HG03060 (cell line): ENCODE data around the gene PRKCH.
"Not testable (repeated sequence)": the region's sequence is repeated elsewhere in the genome, so short reads cannot be mapped to it uniquely, and the experiment has no call there.

Experiments
- ATAC-seq: cut with Tn5 transposase; IDR thresholded peaks from one replicate; pipeline ENCODE4 v1.9.1; 2021; ENCODE audit warnings: low read depth, moderate number of reproducible peaks; ENCODE audit not compliant: unreplicated experiment

PRKCH gene

DNA sequence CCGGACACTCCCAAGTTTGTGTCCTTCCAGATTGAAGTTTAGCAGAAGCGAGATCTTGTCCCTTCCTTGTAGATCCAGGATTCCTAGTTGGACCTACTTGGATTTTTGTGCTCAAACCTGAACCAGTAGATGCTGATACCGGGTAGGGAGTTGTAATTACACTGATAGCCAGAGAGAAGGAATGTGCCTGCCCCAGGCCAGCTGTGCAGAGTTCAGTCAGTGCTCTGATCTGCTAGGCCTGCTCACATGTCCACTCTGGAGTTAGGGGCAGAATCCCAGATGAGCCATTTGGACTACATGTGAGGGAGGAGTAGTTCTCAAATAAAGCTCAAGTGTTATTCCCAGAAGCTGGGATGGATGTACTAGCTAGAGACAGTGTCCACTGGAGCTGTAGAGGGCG is 65.7 kb downstream of the PRKCH start:
- ATAC-seq, result no peak

DNA sequence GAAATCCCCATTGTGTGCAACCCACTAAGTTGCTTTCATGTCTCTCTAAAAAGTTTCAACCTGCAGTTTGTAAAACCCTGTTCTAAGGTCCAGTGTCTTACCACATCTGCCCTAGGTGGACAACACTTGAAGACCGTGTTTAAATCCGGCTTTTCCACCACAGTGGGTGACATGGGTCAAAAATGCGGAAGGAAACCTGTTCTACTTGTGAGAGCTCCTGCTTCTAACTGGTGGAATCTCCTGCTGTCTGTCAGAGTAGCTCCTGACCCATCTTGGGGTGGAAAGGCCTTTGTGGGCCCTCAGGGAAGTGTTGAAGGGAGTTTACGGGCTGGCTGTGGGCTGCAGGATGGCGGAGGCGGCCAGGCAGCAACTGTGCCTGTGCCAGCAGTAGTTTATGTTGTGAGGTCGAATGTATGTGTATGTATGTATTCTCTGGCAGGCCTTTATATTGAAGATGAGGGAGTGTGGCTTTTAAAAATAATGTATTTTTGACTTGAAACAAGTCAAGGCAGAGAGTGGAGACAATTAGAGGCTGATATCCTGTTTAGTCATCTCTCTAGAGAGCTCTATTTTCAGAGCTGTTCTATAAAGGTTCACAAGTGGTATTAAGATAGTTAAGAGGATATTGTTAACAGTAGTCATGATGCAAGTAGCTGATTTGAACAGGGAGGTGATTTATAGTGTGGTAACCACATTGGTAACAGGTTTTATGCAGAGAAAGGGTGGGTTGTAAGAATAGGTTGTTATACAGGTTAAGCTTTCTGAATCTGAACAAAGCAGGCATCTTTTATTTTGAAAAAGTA is 67.0 kb downstream of the PRKCH start:
- peak; percentile 82 for ATAC-seq

DNA sequence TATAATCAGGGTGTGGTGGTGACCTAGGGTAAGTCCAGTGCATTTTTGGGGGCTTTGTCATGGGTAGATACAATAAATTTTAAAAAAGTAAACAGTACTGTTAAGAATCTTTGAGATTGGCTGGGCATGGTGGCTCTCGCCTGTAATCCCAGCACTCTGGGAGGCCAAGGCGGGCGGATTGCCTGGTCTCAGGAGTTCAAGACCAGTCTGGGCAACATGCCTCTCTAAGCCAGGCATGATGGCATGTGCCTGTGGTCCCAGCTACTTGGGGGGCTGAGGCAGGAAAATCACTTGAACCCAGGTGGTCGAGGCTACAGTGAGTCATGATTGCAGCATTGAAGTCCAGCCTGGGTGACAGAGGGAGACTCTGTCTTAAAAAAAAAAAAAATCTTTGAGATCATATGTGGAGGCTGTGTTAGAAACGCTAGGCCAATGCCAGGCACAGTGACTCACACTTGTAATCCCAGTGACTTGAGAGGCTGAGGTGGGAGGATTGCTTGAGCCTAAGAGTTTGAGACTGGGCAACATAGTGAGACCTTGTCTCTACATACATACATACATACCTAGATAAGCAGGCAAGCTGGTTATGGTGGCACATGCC is 67.7 kb downstream of the PRKCH start:
- ATAC-seq, result no peak

DNA sequence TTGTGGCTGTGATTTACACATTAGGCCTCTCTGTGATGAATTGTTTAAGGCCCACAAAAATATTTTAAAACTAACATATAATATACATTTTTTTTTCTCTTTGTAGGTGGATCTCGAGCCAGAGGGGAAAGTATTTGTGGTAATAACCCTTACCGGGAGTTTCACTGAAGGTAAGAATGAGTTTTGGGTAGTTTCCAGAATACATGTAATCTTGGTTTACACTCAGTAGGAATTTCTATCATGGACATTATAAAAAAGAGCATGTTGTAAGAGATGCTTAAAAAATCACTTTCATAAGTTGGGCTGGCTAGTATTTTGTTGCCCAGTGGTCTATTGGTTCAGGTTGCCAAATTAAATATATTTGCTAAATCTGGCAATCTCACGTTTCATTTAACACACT is 69.7 kb downstream of the PRKCH start:
- no peak for ATAC-seq

DNA sequence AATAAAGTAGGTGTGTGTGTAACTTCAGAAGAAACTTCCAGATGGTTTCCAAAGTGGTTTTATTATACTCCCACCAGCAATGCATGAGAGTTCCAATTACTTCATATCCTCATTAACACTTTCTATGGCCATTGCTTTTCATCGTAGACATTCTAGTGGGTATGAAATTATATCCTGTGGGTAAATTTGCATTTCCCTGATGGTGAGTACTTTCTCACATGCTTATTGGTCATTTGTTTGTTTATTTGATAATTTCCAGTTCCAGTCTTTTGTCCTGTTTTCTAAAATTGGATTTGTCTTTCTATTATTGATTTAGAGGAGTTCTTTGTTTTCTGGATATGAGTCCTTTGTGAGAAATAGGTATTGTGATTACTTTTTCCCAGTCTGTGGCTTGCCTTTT is 70.9 kb downstream of the PRKCH start:
- no peak for ATAC-seq

DNA sequence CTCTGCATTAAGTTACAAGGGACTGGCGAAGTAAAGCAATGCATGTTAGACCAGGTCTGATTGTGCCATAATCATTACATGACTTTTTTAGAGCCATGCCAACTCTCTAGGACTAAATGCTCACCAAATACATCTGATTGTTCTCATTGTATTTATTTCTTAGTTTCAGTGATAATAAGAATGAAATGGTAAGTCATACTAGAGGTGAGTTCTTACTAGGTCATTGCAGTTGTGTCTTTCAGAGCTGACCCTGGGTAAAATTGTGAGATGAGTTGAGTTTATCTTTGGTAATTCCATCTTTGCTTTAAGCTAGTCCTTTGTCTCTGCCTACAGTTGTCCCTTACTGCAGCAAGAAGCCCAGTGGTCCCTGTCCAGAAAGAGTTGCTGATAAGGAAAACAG is 73.2 kb downstream of the PRKCH start:
- ATAC-seq, result no peak

DNA sequence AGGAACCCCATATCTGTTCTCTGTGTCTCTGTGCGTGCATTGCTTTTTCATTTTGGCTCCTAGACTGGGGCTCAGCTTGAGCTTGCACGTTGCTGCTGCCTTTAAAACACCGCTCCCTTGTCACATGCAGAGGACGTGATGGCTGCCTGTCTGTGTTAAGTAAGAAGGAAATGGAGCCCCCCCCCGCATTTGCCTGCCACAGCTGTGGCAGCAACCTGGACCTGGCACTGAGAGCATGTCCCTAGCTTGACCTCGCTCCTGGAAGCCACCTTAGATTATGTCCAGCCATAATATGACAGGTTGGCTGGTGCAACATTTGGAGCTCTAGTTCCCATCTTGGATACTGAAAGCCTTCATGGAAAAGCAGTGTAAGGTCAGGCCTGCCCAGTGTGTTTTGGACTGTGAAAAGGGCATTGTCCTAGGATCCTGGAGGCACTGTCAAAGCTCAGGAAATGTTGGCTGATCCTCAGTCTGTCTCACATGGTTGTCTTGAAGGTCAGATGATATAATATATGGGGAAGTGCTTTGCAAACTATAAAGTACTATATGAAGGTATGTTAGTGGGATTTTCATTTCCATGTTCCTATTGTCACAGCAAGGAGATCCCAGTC is 73.8 kb downstream of the PRKCH start:
- no peak for ATAC-seq

DNA sequence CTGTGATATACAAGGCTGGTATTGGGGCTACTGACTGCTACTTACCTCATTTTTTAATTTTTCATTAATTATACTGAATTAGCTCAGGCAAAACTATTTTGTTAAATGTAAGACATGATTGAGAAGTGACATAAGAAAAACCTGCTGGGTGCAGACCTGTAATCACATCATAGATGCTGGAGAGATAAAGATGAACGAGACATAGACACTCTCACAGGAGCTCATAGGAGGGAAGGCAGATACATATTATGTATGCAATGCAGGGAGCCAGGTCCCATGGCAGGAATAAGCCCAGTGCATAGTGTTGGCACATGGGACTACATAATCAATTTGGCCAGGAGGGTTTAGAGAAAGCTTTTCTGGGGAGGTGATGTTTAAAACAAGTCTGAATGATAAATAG is 74.9 kb downstream of the PRKCH start:
- no peak for ATAC-seq

DNA sequence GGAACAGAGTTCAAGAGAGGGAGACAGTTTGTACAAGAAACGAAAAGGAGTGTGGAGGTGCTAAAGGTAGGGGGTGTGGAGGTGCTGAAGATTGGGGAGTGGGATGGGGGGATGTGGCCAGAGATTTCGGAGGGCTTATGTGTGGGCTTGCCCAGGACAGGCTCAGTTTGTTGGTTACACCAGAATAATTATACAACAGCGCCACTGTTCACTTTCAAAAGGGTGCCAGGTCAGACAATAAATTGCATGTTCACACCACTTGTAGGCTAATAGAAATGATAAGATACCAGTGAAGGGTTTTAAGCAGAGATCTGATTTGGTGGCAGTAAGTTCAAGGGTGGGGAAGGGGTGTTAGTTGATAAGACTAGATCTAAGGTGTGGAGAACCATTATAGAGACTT is 75.3 kb downstream of the PRKCH start:
- no peak for ATAC-seq

DNA sequence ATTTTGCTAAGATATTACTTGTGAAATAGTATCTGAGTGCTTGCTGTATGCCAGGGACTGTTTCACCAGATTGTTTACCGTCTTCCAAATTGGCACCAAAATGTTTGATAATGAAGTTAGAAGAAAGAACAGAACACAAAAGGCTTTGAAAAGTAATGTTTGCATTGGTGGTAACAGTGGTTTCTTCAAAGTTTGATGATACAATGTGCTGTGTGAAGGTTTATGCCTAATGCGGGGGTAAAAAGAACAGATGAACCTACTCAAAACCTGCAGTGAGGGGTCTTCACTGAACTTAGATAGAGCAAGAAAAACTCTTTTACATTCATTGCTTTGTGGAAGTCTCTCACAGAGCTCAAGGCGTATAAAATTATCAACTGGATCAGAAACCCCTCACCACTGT is 76.2 kb downstream of the PRKCH start:
- no peak for ATAC-seq

DNA sequence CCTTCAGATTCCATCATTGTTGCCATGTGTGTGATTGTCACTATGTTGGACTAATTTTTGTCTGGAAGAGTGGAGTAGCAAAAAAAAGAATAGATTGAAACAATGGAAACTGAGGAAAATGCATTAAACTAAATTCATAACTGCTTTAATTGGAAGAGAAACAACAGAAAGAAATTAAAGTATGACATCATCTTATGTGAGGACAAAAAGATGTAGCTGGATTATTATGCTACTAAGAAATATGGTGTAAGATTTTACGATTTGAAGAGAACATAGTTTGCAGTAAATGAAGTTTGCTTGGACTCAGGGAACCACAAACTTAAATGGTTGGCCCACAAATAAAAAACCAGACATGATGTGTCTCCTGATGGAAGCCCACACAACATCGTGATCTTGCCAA is 76.8 kb downstream of the PRKCH start:
- ATAC-seq, result no peak

DNA sequence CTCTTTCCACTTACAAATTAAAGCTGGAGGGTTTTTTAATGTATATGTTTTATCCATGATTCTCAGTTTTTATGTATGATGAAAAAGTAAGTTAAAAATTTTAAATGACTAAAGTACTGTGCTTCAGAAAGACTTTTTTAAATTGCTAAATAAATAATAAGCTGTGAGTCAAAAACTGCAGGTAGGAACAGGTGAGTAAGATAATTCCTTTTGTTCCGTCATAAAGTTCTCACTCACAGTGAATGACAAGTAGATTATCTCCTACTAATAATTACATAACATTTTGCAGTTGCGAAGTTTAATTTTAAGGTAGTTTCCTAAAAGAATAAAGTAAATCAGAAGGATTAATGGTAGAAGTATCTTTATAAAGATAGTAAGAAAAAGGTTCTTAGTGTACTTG is 78.0 kb downstream of the PRKCH start:
- no peak for ATAC-seq

DNA sequence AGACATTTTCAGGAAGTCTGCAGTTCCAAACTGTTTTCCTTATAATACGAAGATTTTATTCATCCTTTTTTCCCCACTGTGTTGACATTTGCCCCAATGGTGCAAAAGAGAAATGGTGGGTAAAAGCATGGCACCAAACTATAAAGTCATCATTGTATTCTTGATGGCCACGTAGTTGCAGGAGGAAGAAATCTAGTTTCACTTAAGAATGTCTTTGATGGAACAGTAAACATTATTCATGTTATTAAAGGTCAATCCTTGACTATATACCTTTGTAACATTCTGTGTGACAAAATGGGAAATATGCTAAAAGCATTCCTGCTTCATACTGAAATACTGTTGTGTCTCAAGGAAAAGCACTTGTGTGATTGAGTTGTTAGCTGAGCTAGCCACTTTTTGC is 80.1 kb downstream of the PRKCH start:
- ATAC-seq, result no peak

DNA sequence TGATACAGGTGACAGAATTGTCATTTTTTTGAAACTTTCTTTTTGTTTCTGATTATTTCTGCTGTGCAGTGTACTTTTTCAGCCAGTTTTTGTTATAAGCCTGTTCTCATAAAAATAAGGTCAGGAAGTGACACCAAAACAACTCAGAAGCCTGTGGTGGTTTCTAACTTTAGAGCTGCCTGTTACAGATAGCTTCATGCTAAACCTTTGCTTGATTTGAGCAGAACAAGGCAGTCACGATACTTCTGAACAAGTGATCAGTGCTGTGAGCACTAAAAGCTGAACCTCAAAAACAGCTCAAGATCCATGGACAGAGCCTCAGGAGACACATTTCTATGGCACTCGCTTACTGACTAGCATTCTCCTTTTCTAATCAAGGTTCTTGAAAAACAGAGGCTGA is 82.0 kb downstream of the PRKCH start:
- ATAC-seq, result no peak

DNA sequence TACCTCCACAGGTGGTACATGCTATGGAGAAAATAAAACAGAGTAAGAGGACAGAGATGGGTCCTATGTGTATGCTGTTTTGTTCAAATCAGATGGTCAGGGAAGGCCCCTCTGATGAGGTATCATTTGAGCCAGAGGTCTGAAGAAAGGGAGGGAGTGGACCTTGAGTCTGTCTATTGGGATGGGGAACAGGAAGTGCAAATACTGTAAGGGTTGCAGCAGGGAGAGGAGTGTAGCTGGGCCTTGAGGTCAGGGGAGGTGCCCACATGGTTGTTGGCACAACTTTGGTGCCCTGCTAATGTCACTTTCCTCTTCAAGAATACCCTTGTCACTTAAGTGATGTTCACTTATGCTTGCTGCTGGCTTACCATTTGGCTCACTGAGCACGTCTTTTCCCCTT is 83.3 kb downstream of the PRKCH start:
- no peak for ATAC-seq

DNA sequence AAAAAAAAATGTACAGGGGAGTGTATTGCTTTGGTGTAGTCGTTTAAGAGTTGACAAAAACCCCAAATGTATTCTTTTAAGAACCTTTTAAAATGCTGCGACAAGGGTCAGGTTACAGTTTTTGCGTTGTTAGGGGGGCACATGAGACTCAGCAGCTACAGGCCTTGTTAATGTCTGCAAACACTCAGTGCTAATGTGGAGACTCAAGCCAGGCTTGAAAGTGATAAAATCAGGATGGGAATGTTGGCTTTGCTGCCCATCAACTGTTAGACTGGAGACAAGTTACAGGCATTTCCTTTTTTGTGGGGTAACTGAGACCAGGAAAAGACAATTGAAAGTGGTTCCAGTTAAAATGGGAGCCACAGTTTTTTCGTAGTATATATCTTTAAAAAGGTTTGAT is 84.8 kb downstream of the PRKCH start:
- no peak for ATAC-seq

DNA sequence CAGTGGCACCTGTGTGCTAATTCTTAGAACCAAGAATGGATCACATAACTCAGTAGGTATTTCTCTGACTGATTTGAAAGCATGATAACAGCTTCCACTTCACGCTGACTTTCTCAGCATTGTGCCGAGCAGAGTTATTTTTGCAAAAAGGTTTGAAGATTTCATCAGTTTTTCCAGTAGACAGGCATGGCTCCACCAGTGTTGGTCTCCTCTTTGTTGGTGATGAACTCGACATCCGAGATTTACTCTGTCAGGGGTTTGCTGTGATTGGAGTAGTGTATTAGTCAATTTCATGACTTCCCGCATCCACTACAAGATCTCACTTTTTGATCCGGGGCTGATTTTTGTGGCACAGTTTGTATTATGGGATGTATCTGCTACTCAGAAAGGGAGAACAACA is 85.3 kb downstream of the PRKCH start:
- no peak for ATAC-seq

DNA sequence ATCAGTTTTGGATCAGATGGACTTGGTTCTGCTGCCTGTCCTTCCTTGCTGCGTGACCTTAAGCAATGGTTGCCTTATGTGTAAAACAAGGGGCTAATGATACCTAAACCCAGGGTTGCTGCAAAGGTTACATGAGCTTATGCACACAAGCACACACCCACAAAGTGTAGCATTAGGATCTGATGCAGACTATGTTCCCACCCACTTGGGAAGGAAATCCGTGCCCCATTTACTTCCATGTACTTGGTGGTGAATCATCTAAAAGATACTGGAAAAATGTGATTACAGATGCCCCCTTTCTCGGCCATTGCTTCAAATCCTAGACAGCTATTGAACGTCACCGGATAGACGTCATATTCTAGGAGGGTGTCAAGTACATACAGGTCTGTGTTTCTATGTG is 87.1 kb downstream of the PRKCH start:
- ATAC-seq, result no peak

DNA sequence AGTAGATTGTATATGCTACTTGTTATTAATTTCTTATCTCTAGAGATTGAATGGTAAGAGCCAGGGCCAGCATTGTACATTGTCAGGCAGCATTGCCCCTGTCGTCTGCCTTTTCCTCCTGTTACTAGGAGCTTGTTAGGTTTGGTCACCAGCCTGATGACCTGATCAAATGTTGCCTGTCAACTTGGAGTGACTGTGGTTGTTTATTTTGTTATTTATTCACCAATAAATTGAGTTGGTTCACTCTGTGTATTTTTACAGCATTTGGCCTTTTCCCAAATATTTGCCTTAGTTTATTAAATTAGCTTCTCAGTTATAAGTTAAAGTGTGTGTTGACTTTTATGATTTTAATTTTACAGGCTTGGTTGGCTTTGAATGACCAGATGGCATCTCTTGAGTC is 88.4 kb downstream of the PRKCH start:
- no peak for ATAC-seq

DNA sequence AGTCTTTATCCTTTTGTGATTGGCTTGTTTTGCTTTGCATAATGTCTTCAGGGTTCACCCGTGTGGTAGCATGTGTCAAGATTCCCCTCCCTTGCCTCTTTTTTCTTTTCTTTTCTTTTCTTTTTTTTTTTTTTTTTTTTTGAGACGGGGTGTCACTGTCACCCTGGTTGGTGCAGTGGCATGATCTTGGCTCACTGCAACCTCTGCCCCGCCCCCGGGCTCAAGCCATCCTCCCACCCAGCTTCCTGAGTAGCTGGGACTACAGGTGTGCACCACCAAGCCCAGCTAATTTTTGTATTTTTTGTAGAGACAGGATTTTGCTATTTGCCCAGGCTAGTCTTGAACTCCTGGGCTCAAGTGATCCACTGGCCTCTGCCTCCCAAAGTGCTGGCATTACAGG is 94.6 kb downstream of the PRKCH start:
- ATAC-seq, result not testable (repeated sequence)

DNA sequence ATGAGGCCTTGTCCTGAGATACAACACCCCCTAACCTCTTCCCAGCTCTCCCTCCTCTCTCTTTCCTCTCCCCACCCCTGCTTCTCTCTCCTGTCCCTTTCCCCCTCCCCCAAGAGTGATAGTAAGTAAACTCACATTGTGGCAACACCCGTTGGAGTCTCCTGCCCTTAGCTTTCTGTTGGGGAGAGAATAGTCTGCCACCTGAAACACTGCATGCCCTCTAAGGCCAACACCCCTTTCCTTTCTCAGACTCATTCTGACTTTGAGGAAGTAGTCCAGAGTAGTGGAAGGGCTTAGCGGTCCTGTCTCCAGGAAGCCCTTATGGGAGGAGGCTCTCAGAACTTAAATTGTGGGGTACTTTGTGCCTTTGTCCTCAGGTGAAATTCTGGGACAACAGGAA is 95.2 kb downstream of the PRKCH start:
- ATAC-seq, result no peak

DNA sequence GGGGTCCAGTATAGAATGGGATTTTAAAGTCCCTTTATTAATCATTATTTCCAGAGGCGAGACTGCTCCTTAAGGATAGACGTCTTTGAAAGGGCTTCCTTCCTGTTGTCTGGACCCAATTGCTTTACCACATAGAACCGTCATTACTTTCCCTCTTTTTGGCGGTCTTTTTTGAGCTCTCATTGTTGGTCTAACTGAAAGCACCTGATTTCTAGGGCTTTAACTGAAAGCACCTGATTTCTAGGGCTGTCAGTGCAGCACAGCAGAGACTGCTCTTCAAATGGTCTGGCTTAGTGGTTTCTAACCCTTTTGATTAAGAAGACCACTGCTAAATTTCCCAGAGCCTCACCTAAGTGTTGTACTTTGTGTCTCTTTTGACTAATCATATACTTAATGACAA is 95.8 kb downstream of the PRKCH start:
- ATAC-seq, result no peak
